Right renal pelvis (tissue), 4 donors: Measurements from ENCODE around the gene VPS51. TPM values are rescaled to one million over a fixed set of nuclear protein-coding genes. Genes with fewer than 3 reads are reported as not detected.

Experiments used
- DNase-seq, 4 donors: peaks; one replicate each; pipeline ENCODE4 v3.0.0-alpha.2; 2013; ENCODE audit warnings: low read depth in 4 of 4, low spot score in 3 of 4, missing footprints in 1 of 4
- polyA plus RNA-seq, 4 donors: library from polyadenylated mRNA; unstranded; fragments of 120-200 nt; gene quantifications; one replicate each; pipeline ENCODE4 v1.2.1, GENCODE V29; 2013; ENCODE audit not compliant: insufficient read length in 4 of 4

Gene VPS51
- polyA plus RNA-seq, 4 donors: 90.9 to 148 (median 99.2) TPM

- DNase-seq: no peak
Observed at GRCh38 chr11:65160643-65161042, 64.6 kb downstream of the VPS51 start.

Other genes with a start within 250 kb of the VPS51 start
- 10 to 100 TPM; 54.1 to 69.5 (median 60.5) TPM for gene EHD1, start 217.6 kb upstream of the VPS51 start, polyA plus RNA-seq
- 10 to 100 TPM; 15.5 to 25.9 (median 16.5) TPM for gene ATG2A, start 179.0 kb upstream of the VPS51 start, polyA plus RNA-seq
- 10 to 100 TPM; 14.9 to 18.8 (median 17.9) TPM for gene PPP2R5B, start 171.5 kb upstream of the VPS51 start, polyA plus RNA-seq
- 1 to 10 TPM in 3 of 4 donors, under 1 TPM in 1; 0.54 to 2.8 (median 1.9) TPM for gene GPHA2, start 160.3 kb upstream of the VPS51 start, polyA plus RNA-seq
- gene MAJIN, start 124.1 kb upstream of the VPS51 start, polyA plus RNA-seq: 1 to 10 TPM in 2 of 4 donors, under 1 TPM in 2; 0.80 to 1.5 (median 1.00) TPM
- gene BATF2, start 99.2 kb upstream of the VPS51 start, polyA plus RNA-seq: 1 to 10 TPM; 3.2 to 3.5 (median 3.3) TPM
- gene ARL2, start 82.1 kb upstream of the VPS51 start, polyA plus RNA-seq: 10 to 100 TPM; 52.3 to 70.2 (median 59.7) TPM
- 10 to 100 TPM; 31.1 to 33.5 (median 31.9) TPM for gene SNX15, start 68.8 kb upstream of the VPS51 start, polyA plus RNA-seq
- gene SAC3D1, start 55.0 kb upstream of the VPS51 start, polyA plus RNA-seq: 10 to 100 TPM; 11.6 to 16.2 (median 12.6) TPM
- gene NAALADL1, start 37.7 kb upstream of the VPS51 start, polyA plus RNA-seq: 10 to 100 TPM; 12.0 to 16.2 (median 13.1) TPM
- 10 to 100 TPM; 15.6 to 21.7 (median 18.7) TPM for gene CDCA5, start 12.2 kb upstream of the VPS51 start, polyA plus RNA-seq
- 10 to 100 TPM; 31.8 to 38.9 (median 32.7) TPM for gene ZFPL1, start 12.0 kb upstream of the VPS51 start, polyA plus RNA-seq
- gene TM7SF2, start 15.7 kb downstream of the VPS51 start, polyA plus RNA-seq: 10 to 100 TPM; 77.6 to 95.7 (median 87.9) TPM
- gene ZNHIT2, start 21.5 kb downstream of the VPS51 start, polyA plus RNA-seq: 10 to 100 TPM in 1 of 4 donors, 1 to 10 TPM in 3; 6.5 to 11.4 (median 6.9) TPM
- 100 to 1,000 TPM; 558 to 873 (median 611) TPM for gene FAU, start 25.9 kb downstream of the VPS51 start, polyA plus RNA-seq
- gene MRPL49, start 26.1 kb downstream of the VPS51 start, polyA plus RNA-seq: 10 to 100 TPM; 61.8 to 66.5 (median 64.0) TPM
- 10 to 100 TPM; 47.0 to 54.9 (median 51.0) TPM for gene SYVN1, start 38.3 kb downstream of the VPS51 start, polyA plus RNA-seq
- under 1 TPM in 2 of 4 donors, not detected in 2; 0.15 to 0.17 TPM for gene SPDYC, start 74.0 kb downstream of the VPS51 start, polyA plus RNA-seq
- 100 to 1,000 TPM in 2 of 4 donors, 10 to 100 TPM in 2; 84.3 to 109 (median 97.7) TPM for gene CAPN1, start 85.7 kb downstream of the VPS51 start, polyA plus RNA-seq
- 10 to 100 TPM; 24.4 to 26.8 (median 26.0) TPM for gene POLA2, start 165.7 kb downstream of the VPS51 start, polyA plus RNA-seq
- 10 to 100 TPM in 3 of 4 donors, 1 to 10 TPM in 1; 8.7 to 12.7 (median 10.7) TPM for gene CDC42EP2, start 218.7 kb downstream of the VPS51 start, polyA plus RNA-seq
- 10 to 100 TPM; 82.7 to 93.3 (median 90.7) TPM for gene DPF2, start 237.6 kb downstream of the VPS51 start, polyA plus RNA-seq